NB4 (cell line): ENCODE measurements around the gene CEP131.

Source experiments
- CTCF ChIP-seq: IDR thresholded peaks from one replicate; pipeline ENCODE4 v1.5.1; 2012; ENCODE audit warnings: low read depth, low read length
- MAX ChIP-seq: IDR thresholded peaks from 2 replicates; pipeline ENCODE4 v1.6.1; 2011; ENCODE audit warnings: low read depth, low read length

GRCh38 chr17:81184555-81184954 lies 38.2 kb downstream of the CEP131 start:
- TF ChIP-seq CTCF (no peak), MAX (no peak)
